ENCODE data around the gene KDM3B. TPM values are rescaled to one million over a fixed set of nuclear protein-coding genes. Genes with fewer than 3 reads are reported as not detected.

Gene KDM3B
- total RNA-seq, 2 donors from 2014 or later, result 61.2 to 85.1 TPM

GRCh38 chr5:138370537-138370936 is 18.1 kb downstream of the KDM3B start:
- Histone ChIP-seq H3K27me3 (replicated peaks; ENCODE audit: insufficient read depth) (no peaks in the 10 kb centered on the region), H3K9me3 (no peaks in the 10 kb centered on the region), H3K27ac (no peak overlapping the region), H3K4me1 (replicated peaks) (no peaks in the 10 kb centered on the region), H3K4me3 (no peak overlapping the region), H3K36me3 (no peaks in the 10 kb centered on the region)
- WGBS, result 87% methylated on average over 3 of the region's 3 CpGs
- no peak for DNase-seq (ENCODE audit: low spot score)
- TF ChIP-seq POLR2A (IDR thresholded peaks at IDR 0.05), result no peak
- TF ChIP-seq, protein P1, sequence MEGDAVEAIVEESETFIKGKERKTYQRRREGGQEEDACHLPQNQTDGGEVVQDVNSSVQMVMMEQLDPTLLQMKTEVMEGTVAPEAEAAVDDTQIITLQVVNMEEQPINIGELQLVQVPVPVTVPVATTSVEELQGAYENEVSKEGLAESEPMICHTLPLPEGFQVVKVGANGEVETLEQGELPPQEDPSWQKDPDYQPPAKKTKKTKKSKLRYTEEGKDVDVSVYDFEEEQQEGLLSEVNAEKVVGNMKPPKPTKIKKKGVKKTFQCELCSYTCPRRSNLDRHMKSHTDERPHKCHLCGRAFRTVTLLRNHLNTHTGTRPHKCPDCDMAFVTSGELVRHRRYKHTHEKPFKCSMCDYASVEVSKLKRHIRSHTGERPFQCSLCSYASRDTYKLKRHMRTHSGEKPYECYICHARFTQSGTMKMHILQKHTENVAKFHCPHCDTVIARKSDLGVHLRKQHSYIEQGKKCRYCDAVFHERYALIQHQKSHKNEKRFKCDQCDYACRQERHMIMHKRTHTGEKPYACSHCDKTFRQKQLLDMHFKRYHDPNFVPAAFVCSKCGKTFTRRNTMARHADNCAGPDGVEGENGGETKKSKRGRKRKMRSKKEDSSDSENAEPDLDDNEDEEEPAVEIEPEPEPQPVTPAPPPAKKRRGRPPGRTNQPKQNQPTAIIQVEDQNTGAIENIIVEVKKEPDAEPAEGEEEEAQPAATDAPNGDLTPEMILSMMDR (IDR thresholded peaks at IDR 0.05), result no peak
- intact Hi-C loops (cut with DNase I), result no loop called here

DNA sequence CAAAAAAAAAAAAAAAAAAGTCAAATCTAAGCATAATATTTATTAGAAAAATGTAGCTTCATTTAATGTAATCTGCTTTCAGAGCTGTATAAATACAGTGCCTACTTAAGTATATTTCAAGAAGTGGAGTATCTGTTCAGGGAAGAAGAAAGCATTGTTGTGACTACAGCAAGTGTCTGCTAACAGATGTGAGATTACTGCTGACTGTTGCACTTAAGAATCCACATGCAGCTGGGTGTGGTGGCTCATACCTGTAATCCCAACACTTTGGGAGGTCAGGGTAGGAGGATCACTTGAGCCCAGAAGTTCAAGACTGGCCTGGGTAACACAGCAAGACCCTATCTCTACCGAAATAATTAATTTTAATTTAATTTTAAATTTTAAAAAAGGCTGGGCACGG is 19.0 kb downstream of the KDM3B start:
- Histone ChIP-seq H3K36me3 (no peaks in the 10 kb centered on the region), H3K4me3 (no peak overlapping the region), H3K9me3 (no peaks in the 10 kb centered on the region), H3K27ac (no peak overlapping the region), H3K4me1 (replicated peaks) (no peaks in the 10 kb centered on the region), H3K27me3 (replicated peaks; ENCODE audit: insufficient read depth) (no peaks in the 10 kb centered on the region)
- WGBS, result 98% methylated on average over 2 of the region's 2 CpGs
- DNase-seq (ENCODE audit: low spot score), result no peak
- TF ChIP-seq, protein P1 (IDR thresholded peaks at IDR 0.05), result no peak
- no peak for TF ChIP-seq POLR2AphosphoS5 (IDR thresholded peaks at IDR 0.05)
- TF ChIP-seq POLR2A (IDR thresholded peaks at IDR 0.05), result no peak
- intact Hi-C loops (cut with DNase I), result no loop called here

- no peaks in the 10 kb centered on the region for H3K36me3 ChIP-seq
- H3K4me1 ChIP-seq (replicated peaks), result no peaks in the 10 kb centered on the region
- H3K27me3 ChIP-seq (replicated peaks; ENCODE audit: insufficient read depth), result no peaks in the 10 kb centered on the region
- TF ChIP-seq POLR2A (IDR thresholded peaks at IDR 0.05) (no peak), POLR2AphosphoS5 (IDR thresholded peaks at IDR 0.05) (no peak)
- TF ChIP-seq, protein P1 (IDR thresholded peaks at IDR 0.05), result no peak
- H3K4me3 ChIP-seq, result no peak overlapping the region
- 82% methylated on average over 1 of the region's 1 CpG for WGBS
- H3K27ac ChIP-seq, result no peak overlapping the region
- no peak for DNase-seq (ENCODE audit: low spot score)
- no peaks in the 10 kb centered on the region for H3K9me3 ChIP-seq
- intact Hi-C loops (cut with DNase I), result no loop called here
Observed at GRCh38 chr5:138372225-138372624, 19.7 kb downstream of the KDM3B start.

GRCh38 chr5:138372653-138373052 is 20.2 kb downstream of the KDM3B start:
- no peak for DNase-seq (ENCODE audit: low spot score)
- intact Hi-C loops (cut with DNase I), result no loop called here
- Histone ChIP-seq H3K36me3 (no peaks in the 10 kb centered on the region), H3K9me3 (no peaks in the 10 kb centered on the region), H3K27me3 (replicated peaks; ENCODE audit: insufficient read depth) (no peaks in the 10 kb centered on the region), H3K27ac (no peak overlapping the region), H3K4me3 (no peak overlapping the region), H3K4me1 (replicated peaks) (no peaks in the 10 kb centered on the region)
- no peak for TF ChIP-seq POLR2A (IDR thresholded peaks at IDR 0.05)
- TF ChIP-seq, protein P1 (IDR thresholded peaks at IDR 0.05), result no peak
- no peak for TF ChIP-seq POLR2AphosphoS5 (IDR thresholded peaks at IDR 0.05)
- WGBS, result 52% methylated on average over 5 of the region's 5 CpGs

GRCh38 chr5:138382347-138382746 is 29.9 kb downstream of the KDM3B start:
- Histone ChIP-seq H3K36me3 (peaks cover 0 to 8% of the 10 kb centered on the region in 2 donors), H3K27me3 (replicated peaks; ENCODE audit: insufficient read depth) (no peaks in the 10 kb centered on the region), H3K4me1 (replicated peaks) (no peaks in the 10 kb centered on the region), H3K4me3 (no peak overlapping the region), H3K9me3 (no peaks in the 10 kb centered on the region), H3K27ac (no peak overlapping the region)
- TF ChIP-seq POLR2AphosphoS5 (IDR thresholded peaks at IDR 0.05), result no peak
- TF ChIP-seq, protein P1 (IDR thresholded peaks at IDR 0.05), result no peak
- no peak for TF ChIP-seq POLR2A (IDR thresholded peaks at IDR 0.05)
- WGBS, result 97% methylated on average over 8 of the region's 8 CpGs
- no peak for DNase-seq (ENCODE audit: low spot score)
- intact Hi-C loops (cut with DNase I), result no loop called here

Measured in prostate gland (tissue), 2 donors.